Right atrium auricular region (tissue), 2 donors: ENCODE results near the gene GADL1. TPM values are rescaled to one million over a fixed set of nuclear protein-coding genes. Genes with fewer than 3 reads are reported as not detected.

Source experiments
- DNase-seq: peaks from one replicate; pipeline ENCODE4 v3.0.0-alpha.2; 2019; ENCODE audit warnings: low spot score
- H3K27ac ChIP-seq, 2 donors: fragments of 200-600 bp; sonication (generic); 1 replicate in 1 of 2; 2 replicates in 1 of 2; pipeline ENCODE4 v1.5.1; 2016 to 2019
- H3K27me3 ChIP-seq, 2 donors: fragments of 200-600 bp; sonication (generic); one replicate each; pipeline versions ENCODE4 v1.5.1 to v1.6.0; 2017 to 2019
- H3K36me3 ChIP-seq: fragments of 200-600 bp; sonication (generic); one replicate; pipeline ENCODE4 v1.5.1; 2016
- H3K4me1 ChIP-seq, 2 donors: fragments of 200-600 bp; sonication (generic); one replicate each; pipeline versions ENCODE4 v1.5.1 to v1.6.0; 2017 to 2019
- H3K4me3 ChIP-seq, 2 donors: fragments of 200-600 bp; sonication (generic); 1 replicate in 1 of 2; 2 replicates in 1 of 2; pipeline ENCODE4 v1.5.1; 2017 to 2019; ENCODE audit warnings: mild to moderate bottlenecking in 1 of 2, moderate library complexity in 1 of 2
- H3K9me3 ChIP-seq, 2 donors: fragments of 200-600 bp; sonication (generic); one replicate each; pipeline ENCODE4 v1.5.1; 2019
- CTCF ChIP-seq, 2 donors: fragments of 200-600 bp; sonication (generic); IDR thresholded peaks; one replicate each; pipeline ENCODE4 v1.5.1; 2019; ENCODE audit warnings: antibody characterized with exemption in 2 of 2
- total RNA-seq, 2 donors: library from RNA; depleted of rRNA; stranded (reverse); fragments of >200 nt; gene quantifications; one replicate each; pipeline ENCODE4 v1.1.0, GENCODE V29; 2016

Gene GADL1
- total RNA-seq, 2 donors from 2014 or later = not detected

GRCh38 chr3:30847592-30847991, 46.9 kb downstream of the GADL1 start:
- Histone ChIP-seq H3K27me3 (no peaks in the 10 kb centered on the region), H3K36me3 (no peaks in the 10 kb centered on the region), H3K4me1 (peaks cover 0 to 5% of the 10 kb centered on the region in 2 donors), H3K9me3 (no peaks in the 10 kb centered on the region), H3K4me3 (no peak overlapping the region), H3K27ac (no peak overlapping the region)
- no peak for TF ChIP-seq CTCF (IDR thresholded peaks at IDR 0.05)
- DNase-seq = no peak

DNA sequence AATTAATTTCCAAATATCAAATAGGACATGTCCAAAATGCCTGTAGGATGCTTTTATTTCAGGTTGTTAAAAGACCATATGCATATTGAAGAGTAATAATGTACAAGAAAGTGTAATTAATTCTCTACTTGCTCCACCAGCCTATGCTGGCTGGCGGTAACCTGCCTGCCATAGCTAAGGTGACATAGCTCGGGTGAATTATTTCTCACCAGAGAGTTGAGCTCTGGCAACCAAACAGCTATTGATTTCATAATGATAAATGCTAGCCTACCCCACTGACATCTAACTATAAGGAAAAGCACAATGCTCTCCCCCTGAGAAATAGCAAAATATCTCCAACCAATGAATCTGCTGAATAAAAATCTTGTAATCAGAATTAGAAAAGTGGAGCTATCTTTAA, 48.9 kb downstream of the GADL1 start:
- no peaks in the 10 kb centered on the region for H3K27me3 ChIP-seq
- H3K27ac ChIP-seq = no peak overlapping the region
- DNase-seq = no peak
- no peaks in the 10 kb centered on the region for H3K36me3 ChIP-seq
- H3K4me3 ChIP-seq = no peak overlapping the region
- TF ChIP-seq CTCF (IDR thresholded peaks at IDR 0.05) = no peak
- H3K4me1 ChIP-seq = peaks cover 0 to 5% of the 10 kb centered on the region in 2 donors
- no peaks in the 10 kb centered on the region for H3K9me3 ChIP-seq

DNA sequence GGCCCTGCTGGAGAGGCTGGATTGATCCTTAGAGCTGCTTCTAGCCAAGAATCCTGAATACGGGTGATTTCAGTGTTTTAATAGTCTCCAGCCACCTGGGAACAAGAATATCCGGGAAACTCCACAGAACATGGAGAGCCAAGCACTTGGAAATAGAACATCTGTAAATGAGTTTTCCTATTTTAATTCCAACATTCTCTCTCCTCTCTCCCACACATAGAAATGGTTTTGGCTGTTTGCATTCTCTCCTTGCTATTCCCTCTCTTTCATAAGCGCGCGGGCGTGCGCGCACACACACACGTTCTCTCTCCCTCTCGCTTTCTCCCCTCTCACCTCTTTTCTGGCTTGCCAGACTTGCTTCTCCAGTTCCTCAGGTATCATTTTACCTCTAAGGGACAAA, 50.6 kb downstream of the GADL1 start:
- H3K27ac ChIP-seq = no peak overlapping the region
- H3K27me3 ChIP-seq = no peaks in the 10 kb centered on the region
- H3K9me3 ChIP-seq = no peaks in the 10 kb centered on the region
- H3K4me1 ChIP-seq = peaks cover 0 to 5% of the 10 kb centered on the region in 2 donors
- no peak overlapping the region for H3K4me3 ChIP-seq
- H3K36me3 ChIP-seq = no peaks in the 10 kb centered on the region
- DNase-seq = no peak
- no peak for TF ChIP-seq CTCF (IDR thresholded peaks at IDR 0.05)

- H3K9me3 ChIP-seq = no peaks in the 10 kb centered on the region
- no peaks in the 10 kb centered on the region for H3K4me1 ChIP-seq
- DNase-seq = no peak
- H3K36me3 ChIP-seq = no peaks in the 10 kb centered on the region
- H3K27me3 ChIP-seq = no peaks in the 10 kb centered on the region
- H3K27ac ChIP-seq = no peak overlapping the region
- TF ChIP-seq CTCF (IDR thresholded peaks at IDR 0.05) = no peak
- no peak overlapping the region for H3K4me3 ChIP-seq
These were observed 58.3 kb downstream of the GADL1 start for GRCh38 chr3:30836141-30836540.

DNA sequence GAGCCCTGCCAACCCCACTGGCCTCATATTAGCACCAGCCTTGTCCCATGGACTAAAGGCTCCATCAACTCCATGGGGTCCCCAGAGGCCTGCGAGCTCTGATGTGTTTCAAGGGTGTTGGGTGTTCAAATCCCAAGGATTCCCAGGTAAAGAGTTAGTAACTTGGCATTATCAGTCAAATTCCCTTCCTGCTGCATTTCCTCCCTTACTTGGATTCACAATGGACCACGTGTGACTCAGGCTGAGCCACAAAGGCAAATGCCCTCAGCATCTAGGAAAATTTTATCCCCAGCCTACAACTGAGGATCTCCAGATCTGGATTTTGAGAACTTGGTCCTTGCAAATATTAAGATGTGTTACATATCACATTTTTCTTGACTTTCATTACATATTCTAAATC, 58.8 kb downstream of the GADL1 start:
- Histone ChIP-seq H3K27ac (no peak overlapping the region), H3K27me3 (no peaks in the 10 kb centered on the region), H3K9me3 (no peaks in the 10 kb centered on the region), H3K36me3 (no peaks in the 10 kb centered on the region), H3K4me3 (no peak overlapping the region), H3K4me1 (no peaks in the 10 kb centered on the region)
- TF ChIP-seq CTCF (IDR thresholded peaks at IDR 0.05) = no peak
- DNase-seq = no peak

DNA sequence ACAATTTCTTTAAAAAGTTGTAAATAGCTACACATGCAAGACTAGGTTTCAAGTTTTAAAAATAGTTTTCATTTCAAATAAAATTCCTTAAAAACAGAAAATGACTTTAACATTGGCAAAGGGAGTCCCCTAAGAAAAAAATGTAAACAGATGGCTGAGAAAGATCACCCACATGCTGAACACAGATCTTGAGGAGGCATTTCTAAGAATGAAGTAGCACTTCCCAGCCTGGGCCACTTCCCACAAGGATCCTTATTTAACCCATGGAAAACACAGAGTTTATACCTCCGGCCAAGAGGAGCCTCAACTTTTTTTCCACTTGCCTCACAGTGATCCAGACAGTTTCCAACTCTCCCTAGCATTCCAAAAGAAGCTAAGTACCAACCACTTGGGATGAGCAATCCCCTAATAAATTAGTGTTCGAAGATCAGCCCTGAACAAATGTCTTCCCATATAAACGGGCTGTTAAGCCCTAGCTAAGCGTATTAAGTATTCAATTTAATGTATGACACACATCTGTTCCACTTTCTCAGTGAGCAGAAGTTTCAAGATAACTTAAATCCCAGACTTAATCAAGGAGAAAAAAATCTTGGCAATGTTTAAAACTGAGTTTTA, 61.4 kb downstream of the GADL1 start:
- no peaks in the 10 kb centered on the region for H3K36me3 ChIP-seq
- no peaks in the 10 kb centered on the region for H3K9me3 ChIP-seq
- no peak for DNase-seq
- H3K27ac ChIP-seq = no peak overlapping the region
- TF ChIP-seq CTCF (IDR thresholded peaks at IDR 0.05) = no peak
- H3K4me1 ChIP-seq = no peaks in the 10 kb centered on the region
- H3K27me3 ChIP-seq = no peaks in the 10 kb centered on the region
- H3K4me3 ChIP-seq = no peak overlapping the region
